Measurements from ENCODE around the gene RAPGEF1. TPM values are rescaled to one million over a fixed set of nuclear protein-coding genes. Genes with fewer than 3 reads are reported as not detected.

RAPGEF1 gene
- total RNA-seq, 1 experiment from 2014 or later, result 6.1 TPM

DNA sequence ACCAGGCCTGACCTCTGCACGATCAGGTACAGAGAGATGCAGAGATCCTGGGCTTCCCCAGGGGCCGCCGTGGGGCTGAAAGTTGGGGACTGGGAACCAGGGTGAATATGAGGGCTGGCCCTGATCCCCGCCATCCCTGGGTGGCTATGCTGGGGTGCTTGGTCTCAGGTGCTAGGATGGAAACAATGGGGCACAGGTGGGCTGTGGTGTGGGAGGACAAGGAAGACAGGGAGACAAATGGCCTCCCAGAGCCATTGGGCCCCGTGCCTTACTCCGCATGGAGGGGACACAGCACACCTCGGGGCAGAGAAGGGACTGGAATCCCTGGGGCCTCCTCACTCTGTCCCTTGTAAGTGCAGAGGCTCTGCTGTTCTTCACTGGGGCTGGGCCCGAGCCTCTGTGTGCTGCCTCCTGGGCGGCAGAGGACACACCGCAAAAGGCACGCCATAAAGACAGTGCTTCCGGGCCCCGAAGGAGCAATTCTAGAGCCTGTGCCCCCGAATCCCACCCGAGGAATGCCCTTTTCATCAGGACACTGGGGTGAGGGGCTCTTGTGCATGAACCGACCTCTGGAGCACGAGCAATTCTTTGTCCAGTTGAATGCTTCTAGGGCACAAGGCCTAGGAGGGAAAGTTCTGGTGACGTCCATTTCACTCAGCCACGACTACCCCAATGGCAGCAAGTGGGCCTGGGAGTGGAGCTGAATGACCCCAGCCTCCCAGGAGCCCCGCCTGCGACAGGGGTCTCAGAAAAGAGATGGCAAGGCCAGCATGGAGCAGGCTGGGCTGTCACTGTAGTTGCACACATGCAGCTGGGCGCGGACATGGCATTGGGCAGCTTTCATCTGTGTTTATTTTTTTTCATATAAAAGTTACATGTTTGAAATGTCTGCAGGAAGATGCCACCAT is 163.7 kb downstream of the RAPGEF1 start:
- Histone ChIP-seq H3K36me3 (ENCODE audit: insufficient read depth, low read length) (no peaks in the 10 kb centered on the region), H3K4me2 (ENCODE audit: low read depth, low read length, poor library complexity, severe bottlenecking) (no peak overlapping the region), H4K20me1 (ENCODE audit: insufficient read depth, low read depth, low read length) (no peaks in the 10 kb centered on the region), H3K4me3 (ENCODE audit: low read length) (no peak overlapping the region), H3K9ac (ENCODE audit: low read length) (no peak overlapping the region), H3K27ac (ENCODE audit: low read length) (no peak overlapping the region), H3K79me2 (ENCODE audit: low read length) (no peaks in the 10 kb centered on the region), H3K4me1 (ENCODE audit: low read length) (no peaks in the 10 kb centered on the region), H3K27me3 (ENCODE audit: low read length) (no peaks in the 10 kb centered on the region), H3K9me2 (replicated peaks; ENCODE audit: insufficient read depth, low read length) (no peaks in the 10 kb centered on the region), H3K9me3 (ENCODE audit: low read length) (no peaks in the 10 kb centered on the region), H2AFZ (ENCODE audit: low read length) (no peak overlapping the region)
- DNase-seq, result no peak

DNA sequence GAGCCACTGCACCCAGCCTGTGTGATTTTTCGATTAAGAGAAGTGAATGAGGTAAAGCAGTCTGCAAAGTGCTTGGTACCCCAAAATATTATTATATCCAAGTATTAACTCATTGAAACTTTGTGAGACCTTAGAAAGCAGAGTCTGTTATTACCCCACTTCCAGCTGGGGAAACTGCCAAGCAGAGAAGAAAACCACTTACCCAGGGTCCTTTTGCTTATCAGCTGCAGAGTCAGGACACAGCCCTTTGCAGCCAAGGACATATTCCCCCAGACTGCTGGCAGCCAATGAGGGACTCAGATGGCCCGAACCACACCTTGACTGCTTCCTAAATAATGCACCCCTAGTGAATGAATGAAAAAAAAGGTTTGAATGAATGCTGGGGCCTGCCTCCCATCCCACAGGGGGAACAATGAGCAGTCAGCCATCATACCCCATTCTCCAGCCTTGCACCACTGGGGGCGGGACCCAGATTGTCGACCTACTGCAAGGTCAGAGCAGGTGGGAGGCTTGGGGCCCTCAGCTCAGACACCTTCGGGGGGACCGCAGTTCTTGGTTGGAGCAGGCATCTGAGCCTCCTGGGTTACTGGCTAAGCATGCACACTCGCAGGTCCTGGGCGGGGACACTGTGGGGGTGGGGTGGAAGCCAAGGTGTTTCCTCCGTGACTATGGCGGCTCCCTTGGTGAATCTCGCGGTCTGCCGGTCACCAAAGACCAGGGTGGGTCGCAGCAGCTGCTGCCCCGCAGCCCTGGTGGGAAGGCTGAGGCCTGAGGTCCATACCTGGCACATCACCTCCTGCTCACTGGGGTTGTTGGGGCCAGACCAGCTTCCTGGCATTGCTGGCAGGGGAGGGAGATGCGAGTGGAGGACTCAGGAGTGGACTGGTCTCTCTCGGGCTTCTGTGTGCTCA is 164.9 kb downstream of the RAPGEF1 start:
- Histone ChIP-seq H3K36me3 (ENCODE audit: insufficient read depth, low read length) (no peaks in the 10 kb centered on the region), H3K9me2 (replicated peaks; ENCODE audit: insufficient read depth, low read length) (no peaks in the 10 kb centered on the region), H3K79me2 (ENCODE audit: low read length) (no peaks in the 10 kb centered on the region), H2AFZ (ENCODE audit: low read length) (no peak overlapping the region), H3K4me1 (ENCODE audit: low read length) (no peaks in the 10 kb centered on the region), H3K4me3 (ENCODE audit: low read length) (no peak overlapping the region), H3K4me2 (ENCODE audit: low read depth, low read length, poor library complexity, severe bottlenecking) (no peak overlapping the region), H4K20me1 (ENCODE audit: insufficient read depth, low read depth, low read length) (no peaks in the 10 kb centered on the region), H3K9me3 (ENCODE audit: low read length) (no peaks in the 10 kb centered on the region), H3K27ac (ENCODE audit: low read length) (no peak overlapping the region), H3K9ac (ENCODE audit: low read length) (no peak overlapping the region), H3K27me3 (ENCODE audit: low read length) (no peaks in the 10 kb centered on the region)
- DNase-seq, result no peak

DNA sequence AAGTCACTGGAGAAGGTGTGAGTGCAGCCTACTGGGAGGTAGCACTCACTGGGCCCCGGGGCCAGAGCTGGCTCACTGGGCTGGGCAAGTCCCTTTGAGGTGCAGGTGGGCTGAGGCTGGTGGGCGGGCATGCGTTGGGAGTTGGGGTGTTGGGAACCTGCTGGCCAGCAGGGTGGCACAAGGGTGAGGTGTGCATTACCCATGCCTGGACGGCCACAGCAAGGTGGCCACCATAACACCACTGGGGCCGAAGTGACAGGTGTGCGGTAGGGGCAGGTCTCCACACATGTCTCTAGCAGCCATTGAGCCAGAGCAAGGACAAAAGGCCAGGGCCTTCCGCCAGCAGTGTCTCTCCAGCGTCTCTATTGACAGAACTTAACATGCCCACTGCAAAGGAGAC is 172.0 kb downstream of the RAPGEF1 start:
- H4K20me1 ChIP-seq (ENCODE audit: insufficient read depth, low read depth, low read length), result no peaks in the 10 kb centered on the region

DNA sequence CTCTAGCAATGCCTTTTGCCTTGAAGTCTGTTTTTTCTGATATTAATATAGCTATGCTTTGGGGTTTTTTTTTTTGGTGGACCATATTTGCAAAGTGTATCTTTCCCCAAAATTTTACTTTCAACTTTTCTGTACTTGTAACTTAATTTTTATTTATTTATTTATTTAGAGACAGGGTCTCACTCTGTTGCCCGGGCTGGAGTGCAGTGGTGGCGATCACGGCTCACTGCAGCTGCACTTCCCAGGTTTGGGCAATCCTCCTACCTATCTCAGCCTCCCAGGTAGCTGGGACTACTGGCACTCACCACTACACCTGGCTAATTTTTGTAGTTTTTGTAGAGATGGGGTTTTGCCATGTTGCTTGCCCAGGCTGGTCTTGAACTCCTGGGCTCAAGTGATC is 173.7 kb downstream of the RAPGEF1 start:
- Histone ChIP-seq H3K4me1 (ENCODE audit: low read length) (no peaks in the 10 kb centered on the region), H3K27me3 (ENCODE audit: low read length) (no peaks in the 10 kb centered on the region), H3K27ac (ENCODE audit: low read length) (no peak overlapping the region), H3K9ac (ENCODE audit: low read length) (no peak overlapping the region), H4K20me1 (ENCODE audit: insufficient read depth, low read depth, low read length) (no peaks in the 10 kb centered on the region), H3K9me2 (replicated peaks; ENCODE audit: insufficient read depth, low read length) (no peaks in the 10 kb centered on the region), H3K79me2 (ENCODE audit: low read length) (no peaks in the 10 kb centered on the region), H3K4me2 (ENCODE audit: low read depth, low read length, poor library complexity, severe bottlenecking) (no peak overlapping the region), H2AFZ (ENCODE audit: low read length) (no peak overlapping the region), H3K4me3 (ENCODE audit: low read length) (no peak overlapping the region), H3K9me3 (ENCODE audit: low read length) (no peaks in the 10 kb centered on the region), H3K36me3 (ENCODE audit: insufficient read depth, low read length) (no peaks in the 10 kb centered on the region)
- no peak for DNase-seq

More for the DNA sequence above, 172.0 kb downstream of the RAPGEF1 start:
- Histone ChIP-seq H3K27ac (ENCODE audit: low read length) (no peak overlapping the region), H3K4me3 (ENCODE audit: low read length) (no peak overlapping the region), H3K36me3 (ENCODE audit: insufficient read depth, low read length) (no peaks in the 10 kb centered on the region), H3K9me2 (replicated peaks; ENCODE audit: insufficient read depth, low read length) (no peaks in the 10 kb centered on the region), H3K4me1 (ENCODE audit: low read length) (no peaks in the 10 kb centered on the region), H3K4me2 (ENCODE audit: low read depth, low read length, poor library complexity, severe bottlenecking) (no peak overlapping the region), H3K9me3 (ENCODE audit: low read length) (no peaks in the 10 kb centered on the region), H3K27me3 (ENCODE audit: low read length) (no peaks in the 10 kb centered on the region), H2AFZ (ENCODE audit: low read length) (no peak overlapping the region), H3K9ac (ENCODE audit: low read length) (no peak overlapping the region), H3K79me2 (ENCODE audit: low read length) (no peaks in the 10 kb centered on the region)
- DNase-seq, result no peak

DNA sequence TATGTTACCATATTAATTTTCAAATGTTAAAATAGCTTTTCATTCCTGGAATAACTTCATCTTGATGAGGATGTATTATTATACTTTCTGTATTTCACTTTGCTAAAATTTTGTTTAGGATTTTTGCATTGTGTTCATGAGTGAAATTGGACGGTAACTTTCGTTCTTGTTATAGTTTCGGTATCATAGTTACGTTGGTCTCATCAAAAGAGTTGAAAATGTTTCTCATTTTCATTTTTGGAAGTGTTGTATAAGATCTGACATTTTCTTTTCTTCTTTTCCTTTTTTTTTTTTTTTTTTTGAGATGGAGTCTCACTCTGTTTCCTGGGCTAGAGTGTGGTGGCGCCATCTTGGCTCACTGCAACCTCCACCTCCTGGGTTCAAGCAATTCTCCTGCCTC is 174.5 kb downstream of the RAPGEF1 start:
- Histone ChIP-seq H3K79me2 (ENCODE audit: low read length) (no peaks in the 10 kb centered on the region), H3K4me2 (ENCODE audit: low read depth, low read length, poor library complexity, severe bottlenecking) (no peak overlapping the region), H3K9me2 (replicated peaks; ENCODE audit: insufficient read depth, low read length) (no peaks in the 10 kb centered on the region), H4K20me1 (ENCODE audit: insufficient read depth, low read depth, low read length) (no peaks in the 10 kb centered on the region), H3K9ac (ENCODE audit: low read length) (no peak overlapping the region), H3K9me3 (ENCODE audit: low read length) (no peaks in the 10 kb centered on the region), H3K4me1 (ENCODE audit: low read length) (no peaks in the 10 kb centered on the region), H2AFZ (ENCODE audit: low read length) (no peak overlapping the region), H3K27ac (ENCODE audit: low read length) (no peak overlapping the region), H3K36me3 (ENCODE audit: insufficient read depth, low read length) (no peaks in the 10 kb centered on the region), H3K4me3 (ENCODE audit: low read length) (no peak overlapping the region), H3K27me3 (ENCODE audit: low read length) (no peaks in the 10 kb centered on the region)
- DNase-seq, result no peak

DNA sequence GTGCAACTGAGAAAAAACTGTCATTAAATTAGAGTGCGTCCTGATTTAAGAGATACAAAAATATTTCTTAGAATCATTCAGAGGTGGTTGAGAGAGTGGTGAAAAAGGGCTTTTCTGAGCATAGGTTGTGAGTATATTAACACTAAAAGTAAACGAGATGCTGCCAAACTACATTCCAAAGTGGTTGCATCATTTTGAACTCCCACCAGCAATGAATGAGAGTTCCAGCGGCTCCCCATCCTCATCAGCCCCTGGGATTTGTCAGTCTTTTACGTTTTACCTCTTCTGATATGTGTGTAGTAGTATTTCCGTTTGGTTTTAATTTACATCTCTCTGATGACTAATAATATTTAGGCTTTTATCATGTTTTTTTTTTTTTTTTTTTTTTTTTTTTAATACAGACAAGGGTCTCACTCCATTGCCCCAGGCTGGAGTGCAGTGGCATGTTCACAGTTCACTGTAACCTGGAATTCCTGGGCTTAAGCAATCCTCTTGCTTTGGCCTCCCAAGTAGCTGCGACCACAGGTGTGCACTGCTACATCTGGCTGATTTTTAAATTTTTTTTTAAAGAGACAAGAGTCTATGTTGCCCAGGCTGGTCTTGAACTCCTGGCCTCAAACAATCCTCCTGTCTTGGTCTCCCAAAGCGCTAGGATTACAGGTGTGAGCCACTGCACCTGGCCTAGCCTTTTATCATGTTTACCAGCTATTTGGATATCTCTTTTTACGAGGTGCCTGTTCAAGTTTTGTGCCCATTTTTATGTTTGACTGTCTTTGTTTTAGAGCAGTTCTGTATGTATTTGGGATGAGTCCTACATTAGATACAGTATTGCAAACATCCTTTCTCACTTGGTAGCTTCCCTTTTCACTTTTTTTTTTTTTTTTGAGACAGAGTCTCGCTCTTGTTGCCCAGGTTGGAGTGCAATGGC is 177.6 kb downstream of the RAPGEF1 start:
- H2AFZ ChIP-seq (ENCODE audit: low read length), result no peak overlapping the region
- no peak for DNase-seq
- H3K4me1 ChIP-seq (ENCODE audit: low read length), result no peaks in the 10 kb centered on the region
- no peaks in the 10 kb centered on the region for H3K36me3 ChIP-seq (ENCODE audit: insufficient read depth, low read length)
- no peaks in the 10 kb centered on the region for H3K27me3 ChIP-seq (ENCODE audit: low read length)
- H4K20me1 ChIP-seq (ENCODE audit: insufficient read depth, low read depth, low read length), result no peaks in the 10 kb centered on the region
- no peak overlapping the region for H3K4me2 ChIP-seq (ENCODE audit: low read depth, low read length, poor library complexity, severe bottlenecking)
- H3K79me2 ChIP-seq (ENCODE audit: low read length), result no peaks in the 10 kb centered on the region
- no peaks in the 10 kb centered on the region for H3K9me3 ChIP-seq (ENCODE audit: low read length)
- H3K9ac ChIP-seq (ENCODE audit: low read length), result no peak overlapping the region
- H3K4me3 ChIP-seq (ENCODE audit: low read length), result no peak overlapping the region
- H3K27ac ChIP-seq (ENCODE audit: low read length), result no peak overlapping the region
- H3K9me2 ChIP-seq (replicated peaks; ENCODE audit: insufficient read depth, low read length), result no peaks in the 10 kb centered on the region

DNA sequence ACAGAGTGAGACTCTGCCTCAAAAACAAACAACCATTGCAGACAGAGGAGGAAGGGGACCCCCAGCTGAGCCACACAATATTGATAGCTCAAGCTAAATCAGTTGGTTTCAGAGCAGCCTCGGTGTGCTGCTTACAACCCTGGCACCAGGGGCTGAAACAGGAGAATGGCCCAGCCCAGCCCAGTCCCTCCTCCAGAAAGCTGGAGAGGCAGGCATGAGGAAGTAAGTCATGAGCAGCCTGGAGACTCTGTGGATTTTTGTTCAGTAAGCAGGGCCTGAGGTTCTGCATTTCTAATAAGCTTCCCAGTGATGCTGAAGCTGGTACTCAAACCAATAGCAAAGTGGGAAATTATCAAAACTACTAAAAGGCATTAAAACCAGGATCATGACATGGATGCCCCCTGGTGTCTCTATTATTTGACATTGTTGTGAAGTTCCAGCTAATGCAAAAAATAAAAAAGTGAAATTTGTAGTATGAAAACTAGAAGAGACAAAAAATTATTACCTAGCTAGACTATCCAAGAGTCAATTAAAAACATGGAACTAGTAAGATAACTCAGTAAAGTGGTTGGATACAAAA is 180.4 kb downstream of the RAPGEF1 start:
- H3K36me3 ChIP-seq (ENCODE audit: insufficient read depth, low read length), result no peaks in the 10 kb centered on the region
- H3K9me3 ChIP-seq (ENCODE audit: low read length), result no peaks in the 10 kb centered on the region
- no peaks in the 10 kb centered on the region for H3K4me1 ChIP-seq (ENCODE audit: low read length)
- H3K27ac ChIP-seq (ENCODE audit: low read length), result no peak overlapping the region
- no peaks in the 10 kb centered on the region for H3K79me2 ChIP-seq (ENCODE audit: low read length)
- H3K4me2 ChIP-seq (ENCODE audit: low read depth, low read length, poor library complexity, severe bottlenecking), result no peak overlapping the region
- no peaks in the 10 kb centered on the region for H4K20me1 ChIP-seq (ENCODE audit: insufficient read depth, low read depth, low read length)
- H2AFZ ChIP-seq (ENCODE audit: low read length), result no peak overlapping the region
- no peak for DNase-seq
- no peaks in the 10 kb centered on the region for H3K27me3 ChIP-seq (ENCODE audit: low read length)
- H3K4me3 ChIP-seq (ENCODE audit: low read length), result no peak overlapping the region
- no peaks in the 10 kb centered on the region for H3K9me2 ChIP-seq (replicated peaks; ENCODE audit: insufficient read depth, low read length)
- no peak overlapping the region for H3K9ac ChIP-seq (ENCODE audit: low read length)
